ENCODE results near the gene MMADHC.

DNA sequence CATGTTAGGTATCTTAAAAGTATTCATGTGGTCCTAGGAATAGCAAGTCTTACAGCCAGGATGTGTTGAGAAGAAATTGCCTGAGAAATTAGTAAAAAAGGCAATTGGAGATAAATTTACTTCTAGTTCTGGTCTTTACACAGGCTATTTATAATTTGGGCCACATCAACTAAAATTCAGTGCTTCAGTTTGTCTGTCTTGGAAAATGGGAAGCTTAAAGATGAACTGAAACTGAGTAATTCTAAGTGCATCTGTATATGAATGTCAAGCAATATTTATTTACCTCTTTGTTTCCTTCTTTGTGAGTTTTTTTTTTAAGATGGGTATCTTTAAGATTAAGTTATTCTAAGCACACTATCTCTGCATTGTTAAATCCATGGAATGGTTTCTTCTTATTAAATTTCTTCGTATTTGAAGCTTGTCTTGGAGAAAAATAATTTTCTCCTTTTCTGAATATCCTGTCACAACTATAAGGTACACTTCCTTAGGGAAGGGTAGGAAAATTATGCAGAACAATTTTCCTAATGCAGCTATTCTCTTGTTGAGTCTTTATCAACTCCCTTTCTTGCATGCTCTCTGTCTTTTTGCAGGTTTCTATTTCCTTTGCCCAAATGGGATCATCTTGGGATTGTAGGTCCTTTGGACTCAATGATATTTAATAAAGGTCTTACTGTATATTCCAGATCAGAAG is 39.7 kb upstream of the MMADHC start:
- TF ChIP-seq, protein P1, sequence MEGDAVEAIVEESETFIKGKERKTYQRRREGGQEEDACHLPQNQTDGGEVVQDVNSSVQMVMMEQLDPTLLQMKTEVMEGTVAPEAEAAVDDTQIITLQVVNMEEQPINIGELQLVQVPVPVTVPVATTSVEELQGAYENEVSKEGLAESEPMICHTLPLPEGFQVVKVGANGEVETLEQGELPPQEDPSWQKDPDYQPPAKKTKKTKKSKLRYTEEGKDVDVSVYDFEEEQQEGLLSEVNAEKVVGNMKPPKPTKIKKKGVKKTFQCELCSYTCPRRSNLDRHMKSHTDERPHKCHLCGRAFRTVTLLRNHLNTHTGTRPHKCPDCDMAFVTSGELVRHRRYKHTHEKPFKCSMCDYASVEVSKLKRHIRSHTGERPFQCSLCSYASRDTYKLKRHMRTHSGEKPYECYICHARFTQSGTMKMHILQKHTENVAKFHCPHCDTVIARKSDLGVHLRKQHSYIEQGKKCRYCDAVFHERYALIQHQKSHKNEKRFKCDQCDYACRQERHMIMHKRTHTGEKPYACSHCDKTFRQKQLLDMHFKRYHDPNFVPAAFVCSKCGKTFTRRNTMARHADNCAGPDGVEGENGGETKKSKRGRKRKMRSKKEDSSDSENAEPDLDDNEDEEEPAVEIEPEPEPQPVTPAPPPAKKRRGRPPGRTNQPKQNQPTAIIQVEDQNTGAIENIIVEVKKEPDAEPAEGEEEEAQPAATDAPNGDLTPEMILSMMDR (IDR thresholded peaks at IDR 0.05), result no peak
- no peak for TF ChIP-seq POLR2A (IDR thresholded peaks at IDR 0.05)

Data from thyroid gland (tissue), 4 donors.